Inferior parietal cortex (tissue), 1 donor: ENCODE results near the gene PNLIPRP1.

ENCODE experiments used
- DNase-seq: peaks from one replicate; pipeline ENCODE4 v3.0.0-alpha.2; 2016; ENCODE audit errors: extremely low spot score

The PNLIPRP1 gene

DNA sequence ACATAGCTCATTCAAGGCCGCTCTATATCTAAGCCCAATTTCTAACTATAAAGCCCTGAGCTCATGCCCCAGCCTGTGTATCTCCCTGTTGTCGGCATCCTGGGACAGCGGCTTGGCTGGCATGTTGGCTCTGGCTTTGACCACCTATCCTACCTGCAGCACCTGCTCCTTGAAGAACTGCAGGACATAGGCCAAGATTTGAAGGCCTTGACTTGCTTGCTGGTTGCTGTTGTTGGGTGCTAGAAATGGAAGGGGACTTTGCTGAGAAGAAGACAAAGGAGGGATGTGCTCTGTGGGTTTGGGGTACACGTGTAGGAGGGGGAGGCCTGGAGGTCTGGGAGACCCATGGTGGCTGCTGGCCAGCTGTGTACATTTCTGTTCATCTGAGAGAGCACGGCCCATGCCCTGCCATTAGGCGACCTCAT is 41.1 kb downstream of the PNLIPRP1 start:
- DNase-seq = no peak

GRCh38 chr10:116632596-116633215 is 41.9 kb downstream of the PNLIPRP1 start:
- no peak for DNase-seq

GRCh38 chr10:116633216-116633600 is 42.4 kb downstream of the PNLIPRP1 start:
- DNase-seq = no peak

GRCh38 chr10:116634126-116634975 is 43.6 kb downstream of the PNLIPRP1 start:
- no peak for DNase-seq

GRCh38 chr10:116636385-116636784 is 45.6 kb downstream of the PNLIPRP1 start:
- no peak for DNase-seq

DNA sequence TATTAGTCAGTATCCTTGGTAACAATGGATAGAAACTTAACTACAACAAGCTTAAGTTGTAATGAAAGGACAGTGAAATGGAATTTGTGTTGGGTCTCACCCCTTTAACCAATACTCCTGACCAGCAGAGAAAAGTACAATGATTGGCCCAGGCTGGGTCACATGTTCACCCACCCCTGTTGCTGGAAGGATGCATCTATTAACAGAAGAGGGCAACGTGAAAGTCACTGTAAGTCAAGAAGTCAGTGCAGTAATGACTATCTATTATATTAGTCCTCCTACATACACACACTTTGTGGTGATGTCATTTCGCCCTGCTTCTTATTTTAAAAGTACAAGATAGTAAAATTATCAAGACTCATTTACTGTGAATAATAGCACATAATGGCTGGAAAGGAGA is 46.2 kb downstream of the PNLIPRP1 start:
- no peak for DNase-seq

DNA sequence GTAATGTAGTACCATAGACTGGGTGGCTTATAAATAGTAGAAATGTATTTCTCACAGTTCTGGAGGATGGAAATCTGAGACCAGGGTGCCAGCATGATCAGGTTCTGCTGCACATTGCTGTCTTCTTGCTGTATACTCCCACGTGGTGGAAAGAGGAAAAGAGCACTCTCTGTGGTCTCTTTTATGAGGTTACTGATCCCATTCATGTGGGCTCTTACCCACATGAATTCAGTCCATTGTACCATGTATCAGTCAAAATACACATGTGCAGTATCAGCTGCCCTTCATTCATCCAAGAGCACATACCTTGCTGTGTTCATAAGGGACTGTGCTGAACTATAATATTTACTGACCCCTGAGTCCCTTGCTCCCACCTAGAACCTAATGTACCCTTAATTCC is 47.1 kb downstream of the PNLIPRP1 start:
- DNase-seq = no peak

GRCh38 chr10:116646502-116646901 is 55.7 kb downstream of the PNLIPRP1 start:
- DNase-seq = no peak

DNA sequence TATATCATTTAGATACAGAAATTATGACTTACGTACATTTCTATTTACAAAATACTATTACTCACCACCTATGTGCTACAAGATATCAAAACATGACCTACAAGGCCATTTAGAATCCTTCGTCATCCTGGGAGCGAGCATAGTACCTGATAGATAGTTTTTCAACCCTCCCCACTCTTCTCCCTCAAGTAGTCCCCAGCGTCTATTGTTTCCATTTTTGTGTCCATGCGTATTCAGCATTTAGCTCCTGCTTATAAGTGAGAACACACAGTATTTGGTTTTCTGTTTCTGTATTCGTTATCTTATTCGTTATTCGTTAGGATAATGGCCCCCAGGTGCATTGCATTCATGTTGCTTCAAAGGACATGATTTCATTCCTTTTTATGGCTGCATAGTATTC is 58.1 kb downstream of the PNLIPRP1 start:
- DNase-seq = no peak

GRCh38 chr10:116653885-116654284 is 63.1 kb downstream of the PNLIPRP1 start:
- DNase-seq = no peak

DNA sequence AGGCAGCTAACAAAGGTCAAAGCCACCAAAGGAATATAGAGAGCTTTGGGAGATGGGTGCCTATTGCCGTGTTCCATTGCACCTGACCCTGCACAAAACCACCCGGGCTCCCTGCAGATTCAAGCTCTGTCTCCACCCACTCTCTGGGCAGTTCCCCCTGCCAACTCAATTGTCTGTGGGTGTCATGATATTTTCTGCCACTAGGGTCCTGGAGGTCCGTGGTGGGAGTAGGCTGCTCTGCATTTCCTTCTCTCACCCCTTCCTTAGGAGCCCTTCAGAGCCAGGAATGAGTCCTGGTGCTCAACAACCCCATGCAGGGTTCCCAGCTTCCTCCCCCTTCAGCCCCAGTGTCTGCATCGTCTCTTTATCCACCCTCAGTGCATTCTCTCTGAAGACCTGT is 64.1 kb downstream of the PNLIPRP1 start:
- no peak for DNase-seq

GRCh38 chr10:116655568-116655967 is 64.8 kb downstream of the PNLIPRP1 start:
- no peak for DNase-seq

DNA sequence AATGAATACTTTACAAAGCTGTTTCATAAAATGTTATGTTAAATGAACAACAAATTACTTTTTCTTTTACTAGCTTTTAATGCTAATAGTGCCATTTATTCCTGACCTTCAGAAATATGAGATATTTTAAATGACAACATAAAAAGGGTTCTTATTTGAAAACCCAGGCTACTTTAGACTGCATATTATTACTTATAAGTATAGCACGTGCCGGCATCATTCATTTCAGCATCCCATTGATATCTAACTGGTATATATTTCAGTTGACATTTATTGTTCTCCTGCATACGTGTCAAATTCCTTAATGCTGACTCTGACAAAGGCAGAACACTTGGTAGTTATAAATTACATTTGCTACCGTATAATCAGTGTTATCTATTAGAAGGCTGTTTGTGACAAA is 65.3 kb downstream of the PNLIPRP1 start:
- no peak for DNase-seq

DNA sequence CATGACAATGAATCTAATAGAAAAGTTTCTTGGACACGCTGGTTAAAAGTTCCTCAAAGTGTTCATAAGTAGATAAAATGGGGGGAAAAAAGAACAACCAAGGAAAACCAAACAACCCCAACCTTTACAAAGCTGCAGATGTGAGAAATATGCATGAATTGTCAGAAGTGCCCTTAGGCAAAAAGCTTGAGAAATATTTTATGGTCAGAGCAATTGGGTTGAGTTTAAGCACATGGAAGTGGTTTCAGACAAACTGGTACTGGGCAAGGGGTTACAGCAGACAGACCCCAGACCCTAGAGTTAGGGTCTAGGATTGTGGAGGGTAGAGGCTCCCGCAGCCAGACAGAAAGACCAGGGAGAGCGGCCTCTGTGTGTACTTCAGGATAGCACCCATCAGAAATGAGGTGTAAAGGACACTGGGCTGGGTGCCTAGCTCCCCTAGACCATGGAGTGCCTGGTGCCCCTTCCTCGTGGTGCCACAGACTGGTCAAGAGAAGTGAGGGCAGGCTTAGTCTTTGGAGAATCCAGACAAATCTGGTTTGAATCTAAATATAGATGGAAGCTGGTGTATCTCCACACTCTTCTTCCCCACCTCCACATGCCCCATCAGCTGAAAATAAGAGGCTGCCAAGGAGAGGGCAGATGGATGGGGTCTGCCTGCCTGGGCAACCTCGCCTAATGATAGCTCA is 67.2 kb downstream of the PNLIPRP1 start:
- no peak for DNase-seq
